Measurements from ENCODE around the gene MSX1. TPM values are rescaled to one million over a fixed set of nuclear protein-coding genes. Genes with fewer than 3 reads are reported as not detected.

MSX1 gene
- total and polyA plus RNA-seq, 2 of the 13 experiments (the other 11 are each of a cell fraction or from before 2014, with no cell fraction given): 12.1 to 14.9 TPM

GRCh38 chr4:4821577-4821976, 37.9 kb upstream of the MSX1 start (continued):
- TF ChIP-seq ZNF597 (CRISPR knock-in tag; IDR thresholded peaks at IDR 0.05) (no peak), E2F5 (CRISPR knock-in tag; conservative IDR thresholded peaks at IDR 0.05) (no peak), ZBTB33 (CRISPR knock-in tag; IDR thresholded peaks at IDR 0.05) (no peak), SOX5 (CRISPR knock-in tag; IDR thresholded peaks at IDR 0.05; ENCODE audit: borderline replicate concordance) (peak; percentile 86), HOXA3 (CRISPR knock-in tag; IDR thresholded peaks at IDR 0.05) (0 out of 2 replicates have a peak, but pooled peaks have one; percentile 36), BRCA1 (CRISPR knock-in tag; IDR thresholded peaks at IDR 0.05) (no peak), RBAK (CRISPR knock-in tag; IDR thresholded peaks at IDR 0.05) (no peak), RCOR2 (CRISPR knock-in tag; IDR thresholded peaks at IDR 0.05) (0 out of 2 replicates have a peak, but pooled peaks have one; percentile 28), ELF3 (CRISPR knock-in tag; IDR thresholded peaks at IDR 0.05) (peak; percentile 69), AHDC1 (CRISPR knock-in tag; IDR thresholded peaks at IDR 0.05; ENCODE audit: borderline replicate concordance) (peak; percentile 65; the same call in 1 of the 2 replicates), HDAC2 (CRISPR knock-in tag; IDR thresholded peaks at IDR 0.05) (peak; percentile 20; the same call in 1 of the 2 replicates), FOXK1 (CRISPR knock-in tag; IDR thresholded peaks at IDR 0.05; ENCODE audit: borderline replicate concordance, low read depth) (no peak)
- TF ChIP-seq, protein P1, sequence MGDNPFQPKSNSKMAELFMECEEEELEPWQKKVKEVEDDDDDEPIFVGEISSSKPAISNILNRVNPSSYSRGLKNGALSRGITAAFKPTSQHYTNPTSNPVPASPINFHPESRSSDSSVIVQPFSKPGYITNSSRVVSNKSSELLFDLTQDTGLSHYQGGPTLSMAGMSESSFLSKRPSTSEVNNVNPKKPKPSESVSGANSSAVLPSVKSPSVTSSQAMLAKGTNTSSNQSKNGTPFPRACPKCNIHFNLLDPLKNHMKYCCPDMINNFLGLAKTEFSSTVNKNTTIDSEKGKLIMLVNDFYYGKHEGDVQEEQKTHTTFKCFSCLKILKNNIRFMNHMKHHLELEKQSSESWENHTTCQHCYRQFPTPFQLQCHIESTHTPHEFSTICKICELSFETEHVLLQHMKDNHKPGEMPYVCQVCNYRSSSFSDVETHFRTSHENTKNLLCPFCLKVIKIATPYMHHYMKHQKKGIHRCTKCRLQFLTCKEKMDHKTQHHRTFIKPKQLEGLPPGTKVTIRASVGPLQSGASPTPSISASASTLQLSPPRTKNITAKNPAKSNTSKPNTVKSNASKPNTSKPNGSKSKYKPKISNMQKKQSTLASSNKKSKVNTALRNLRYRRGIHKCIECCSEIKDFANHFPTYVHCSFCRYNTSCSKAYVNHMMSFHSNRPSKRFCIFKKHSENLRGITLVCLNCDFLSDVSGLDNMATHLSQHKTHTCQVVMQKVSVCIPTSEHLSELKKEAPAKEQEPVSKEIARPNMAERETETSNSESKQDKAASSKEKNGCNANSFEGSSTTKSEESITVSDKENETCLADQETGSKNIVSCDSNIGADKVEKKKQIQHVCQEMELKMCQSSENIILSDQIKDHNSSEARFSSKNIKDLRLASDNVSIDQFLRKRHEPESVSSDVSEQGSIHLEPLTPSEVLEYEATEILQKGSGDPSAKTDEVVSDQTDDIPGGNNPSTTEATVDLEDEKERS (CRISPR knock-in tag; IDR thresholded peaks at IDR 0.05): peak; percentile 88
